Ecto neural progenitor cell (in vitro differentiated cells): ENCODE measurements around the gene FGF16.
"Not testable (repeated sequence)": the region's sequence is repeated elsewhere in the genome, so short reads cannot be mapped to it uniquely, and the experiment has no call there.

Experiments
- DNase-seq: peaks from one replicate; pipeline ENCODE4 v3.0.0-alpha.2; 2018; ENCODE audit warnings: low spot score

The FGF16 gene

GRCh38 chrX:77447653-77448569 is 722 bp downstream of the FGF16 start:
- peak; percentile 46 for DNase-seq

DNA sequence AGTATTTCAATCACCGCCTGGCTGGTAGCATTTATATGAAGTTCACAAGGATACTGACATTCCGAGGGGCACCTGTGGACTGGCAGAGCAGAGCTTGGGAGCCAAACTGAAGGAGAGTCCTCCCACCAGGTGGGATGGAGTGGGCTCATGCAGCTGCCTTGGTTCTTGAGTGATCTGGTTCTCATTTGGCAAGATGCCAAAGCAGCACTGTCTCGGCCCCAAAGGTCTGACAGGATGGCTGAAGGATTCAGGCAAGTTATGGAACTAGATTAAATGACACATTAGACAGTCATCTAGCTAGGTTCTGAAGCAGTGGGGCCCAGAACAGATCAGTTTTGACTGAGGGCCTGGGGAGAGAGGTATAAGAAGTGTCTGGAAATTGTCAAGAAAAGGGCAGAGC is 3.2 kb downstream of the FGF16 start:
- no peak for DNase-seq

- no peak for DNase-seq
These were observed 3.8 kb downstream of the FGF16 start for GRCh38 chrX:77450996-77451395.

DNA sequence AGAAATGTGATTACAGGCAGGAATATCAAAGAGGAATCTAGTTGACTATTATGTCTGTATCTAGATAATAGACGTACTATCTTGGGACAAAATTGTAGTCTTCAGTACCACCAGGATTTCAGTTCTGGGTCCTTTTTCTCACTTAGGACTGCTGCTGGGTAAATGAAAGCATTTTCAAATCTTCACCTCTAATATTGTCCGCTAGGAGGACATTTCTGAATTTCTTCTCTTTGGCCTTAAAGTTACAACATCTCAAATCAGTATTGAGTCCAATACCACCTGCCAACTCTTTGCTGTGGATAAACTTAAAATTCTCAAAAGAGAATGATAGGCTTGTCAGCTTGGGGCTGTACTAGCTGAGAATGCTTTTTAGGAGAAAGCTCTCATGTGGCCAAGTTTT is 6.0 kb downstream of the FGF16 start:
- no peak for DNase-seq

- DNase-seq: no peak
These were observed 8.2 kb downstream of the FGF16 start for GRCh38 chrX:77455437-77455836.

GRCh38 chrX:77484045-77484444 is 36.9 kb downstream of the FGF16 start:
- no peak for DNase-seq

DNA sequence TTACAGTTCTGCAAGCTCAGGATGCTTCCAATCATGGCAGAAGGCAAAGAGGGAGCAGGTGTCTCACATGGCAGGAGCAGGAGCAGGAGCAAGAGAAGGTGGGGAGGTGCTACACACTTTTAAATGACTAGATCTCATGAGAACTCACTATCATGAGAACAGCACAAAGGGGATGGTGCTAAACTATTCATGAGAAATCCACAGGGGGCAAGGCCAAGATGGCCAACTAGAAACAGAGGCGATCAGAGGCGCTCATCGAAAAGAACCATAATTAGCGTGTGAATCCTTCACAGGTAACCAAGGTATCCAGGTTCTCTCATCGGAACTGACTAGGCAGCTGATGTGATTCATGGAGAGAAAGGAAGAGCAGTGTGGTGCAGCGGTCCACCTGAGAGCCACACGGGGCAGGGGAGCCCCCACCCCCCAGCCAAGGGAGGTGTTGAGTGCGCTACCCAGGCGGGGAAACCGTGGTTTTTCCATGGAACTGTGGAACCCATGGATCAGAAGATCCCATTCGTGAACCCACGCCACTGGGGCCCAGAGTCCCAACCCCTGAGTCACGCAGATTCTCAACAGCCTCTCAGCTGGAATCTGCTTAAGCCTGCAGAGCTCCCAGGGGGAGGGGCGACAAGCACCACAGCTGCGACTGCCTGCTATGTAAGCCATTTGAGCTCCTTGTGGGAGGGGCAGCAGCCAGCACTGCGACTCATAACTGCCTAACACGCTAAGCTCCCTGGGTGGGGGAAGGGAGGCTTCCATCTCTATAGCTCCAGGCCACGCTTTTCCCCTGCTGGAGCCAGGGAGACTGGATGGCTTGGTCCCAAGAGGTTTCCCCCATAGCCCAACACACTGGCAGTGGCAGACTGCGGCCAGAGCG is 46.7 kb downstream of the FGF16 start:
- peak; percentile 69 for DNase-seq

- DNase-seq: not testable (repeated sequence)
These were observed 53.0 kb downstream of the FGF16 start for GRCh38 chrX:77500164-77500563.

- DNase-seq: no peak
These were observed 55.8 kb downstream of the FGF16 start for GRCh38 chrX:77502951-77503525.

- DNase-seq: no peak
These were observed 58.0 kb downstream of the FGF16 start for GRCh38 chrX:77505227-77505626.
